HepG2 (cell line): ENCODE results near the gene ZBP1. TPM values are rescaled to one million over a fixed set of nuclear protein-coding genes. Genes with fewer than 3 reads are reported as not detected.

Source experiments
- ASH2L ChIP-seq: fragments of 300-600, 200-600 bp; sonication (generic); IDR thresholded peaks from 2 replicates; pipeline ENCODE4 v1.7.0; 2017; ENCODE audit warnings: low read depth, mild to moderate bottlenecking, moderate library complexity, mixed read lengths, low read length; ENCODE audit not compliant: insufficient read length
- ATF2 ChIP-seq: sonication (generic); formaldehyde crosslinking; IDR thresholded peaks from 2 replicates; pipeline ENCODE4 v1.4.0; 2020; ENCODE audit warnings: missing genetic modification reagents
- DRAP1 ChIP-seq: IDR thresholded peaks from 2 replicates; pipeline ENCODE4 v1.6.1; 2016; ENCODE audit warnings: missing genetic modification reagents, missing compliant biosample characterization
- FOSL2 ChIP-seq: sonication (generic); formaldehyde crosslinking; IDR thresholded peaks from 2 replicates; pipeline ENCODE4 v1.4.0; 2020; ENCODE audit warnings: missing genetic modification reagents
- HNRNPH1 ChIP-seq: fragments of 200-400 bp; formaldehyde crosslinking; optimal IDR thresholded peaks from 2 replicates; pipeline ENCODE3; 2017; ENCODE audit warnings: mild to moderate bottlenecking, low read depth, low read length
- MLLT10 ChIP-seq: sonication (generic); formaldehyde crosslinking; IDR thresholded peaks from 2 replicates; pipeline ENCODE4 v1.4.0; 2020; ENCODE audit warnings: missing genetic modification reagents
- MLXIP ChIP-seq: sonication (generic); formaldehyde crosslinking; IDR thresholded peaks from 2 replicates; pipeline ENCODE4 v1.9.0; 2021; ENCODE audit warnings: missing genetic modification reagents, borderline replicate concordance
- MXD3 ChIP-seq: IDR thresholded peaks from 2 replicates; pipeline ENCODE4 v1.6.1; 2016; ENCODE audit warnings: mild to moderate bottlenecking, missing biosample characterization, missing genetic modification reagents
- SALL2 ChIP-seq: sonication (generic); formaldehyde crosslinking; IDR thresholded peaks from 2 replicates; pipeline ENCODE4 v1.8.1; 2023; ENCODE audit warnings: mild to moderate bottlenecking, missing genetic modification reagents, inconsistent platforms
- SMYD3 ChIP-seq: sonication (generic); formaldehyde crosslinking; IDR thresholded peaks from 2 replicates; pipeline ENCODE4 v1.8.1; 2023; ENCODE audit warnings: mild to moderate bottlenecking, missing genetic modification reagents
- SNRNP70 ChIP-seq: fragments of 200-400 bp; formaldehyde crosslinking; IDR thresholded peaks from 2 replicates; pipeline ENCODE4 v1.6.1; 2017; ENCODE audit warnings: mild to moderate bottlenecking, low read depth, low read length, moderate library complexity
- SP5 ChIP-seq: IDR thresholded peaks from 2 replicates; pipeline ENCODE4 v1.6.1; 2016; ENCODE audit warnings: low read depth, borderline replicate concordance
- TOPORS ChIP-seq: sonication (generic); formaldehyde crosslinking; IDR thresholded peaks from 2 replicates; pipeline ENCODE4 v1.8.0; 2023; ENCODE audit warnings: mild to moderate bottlenecking, missing genetic modification reagents
- ZBTB3 ChIP-seq: sonication (generic); formaldehyde crosslinking; IDR thresholded peaks from 2 replicates; pipeline ENCODE4 v1.4.0; 2020; ENCODE audit warnings: low read depth, mild to moderate bottlenecking, moderate library complexity, missing genetic modification reagents, borderline replicate concordance
- ZFP62 ChIP-seq: sonication (generic); formaldehyde crosslinking; IDR thresholded peaks from 2 replicates; pipeline ENCODE4 v1.4.0; 2020; ENCODE audit warnings: missing genetic modification reagents
- ZNF260 ChIP-seq: sonication (generic); formaldehyde crosslinking; IDR thresholded peaks from 2 replicates; pipeline ENCODE4 v1.4.0; 2020; ENCODE audit warnings: missing genetic modification reagents, low read depth, mild to moderate bottlenecking, borderline replicate concordance
- ZNF570 ChIP-seq: sonication (generic); formaldehyde crosslinking; IDR thresholded peaks from 2 replicates; pipeline ENCODE4 v1.4.0; 2020; ENCODE audit warnings: mild to moderate bottlenecking, missing genetic modification reagents, borderline replicate concordance
- ZNF672 ChIP-seq: sonication (generic); formaldehyde crosslinking; IDR thresholded peaks from 2 replicates; pipeline ENCODE4 v1.8.1; 2022; ENCODE audit warnings: missing genetic modification reagents
- ZNF780A ChIP-seq: sonication (generic); formaldehyde crosslinking; IDR thresholded peaks from 2 replicates; pipeline ENCODE4 v1.8.0; 2022; ENCODE audit warnings: mild to moderate bottlenecking, missing genetic modification reagents, moderate library complexity
- polyA plus RNA-seq, 8 experiments: library from polyadenylated mRNA; depleted of rRNA in 3 of 8; stranded (reverse) in 7 of 8; unstranded in 1 of 8; fragments of >200 nt; fragmentation: Illumina TruSeq in 4 of 8; extraction: Trizol in 4 of 8; gene quantifications; 2 replicates each; pipeline versions ENCODE4 v1.2.1 to v1.2.3, GENCODE V29; 2011 to 2016; ENCODE audit warnings: low read depth in 4 of 8, missing spikeins in 1 of 8, mixed read lengths in 1 of 8; ENCODE audit not compliant: insufficient read depth in 1 of 8
- total RNA-seq, 5 experiments: library from RNA; depleted of rRNA; stranded (reverse); fragments of >200 nt; fragmentation: Illumina TruSeq; extraction: Trizol; gene quantifications; 2 replicates each; pipeline ENCODE4 v1.2.3, GENCODE V29; 2016; ENCODE audit warnings: low read depth in 1 of 5
- TF ChIP-seq, protein P1 (sequence below): IDR thresholded peaks from 2 replicates; pipeline ENCODE4 v1.6.1; 2018; ENCODE audit warnings: missing genetic modification reagents
- TF ChIP-seq, protein P2 (sequence below): sonication (generic); formaldehyde crosslinking; IDR thresholded peaks from 2 replicates; pipeline ENCODE4 v1.5.0; 2020; ENCODE audit warnings: missing genetic modification reagents

ZBP1 gene
- total and polyA plus RNA-seq, 2 of the 13 experiments (the other 11 are each of a cell fraction or from before 2014, with no cell fraction given) = not detected

GRCh38 chr20:57657535-57658446, 37.6 kb upstream of the ZBP1 start (continued):
- TF ChIP-seq ZNF780A (CRISPR knock-in tag) (no peak), MLLT10 (CRISPR knock-in tag) (no peak), DRAP1 (CRISPR knock-in tag) (no peak), SMYD3 (CRISPR knock-in tag) (no peak), ASH2L (no peak), SP5 (no peak), FOSL2 (CRISPR knock-in tag) (no peak; the same call in 1 of the 2 replicates), MLXIP (CRISPR knock-in tag) (no peak), ZNF570 (CRISPR knock-in tag) (no peak), HNRNPH1 (no peak), ZFP62 (CRISPR knock-in tag) (no peak), ZBTB3 (CRISPR knock-in tag) (no peak), MXD3 (CRISPR knock-in tag) (0 out of 2 replicates have a peak, but pooled peaks have one; percentile 17), ZNF260 (CRISPR knock-in tag) (no peak), SALL2 (CRISPR knock-in tag) (no peak), ZNF672 (CRISPR knock-in tag) (no peak), ATF2 (no peak), TOPORS (no peak), SNRNP70 (no peak)
- TF ChIP-seq, protein P1, sequence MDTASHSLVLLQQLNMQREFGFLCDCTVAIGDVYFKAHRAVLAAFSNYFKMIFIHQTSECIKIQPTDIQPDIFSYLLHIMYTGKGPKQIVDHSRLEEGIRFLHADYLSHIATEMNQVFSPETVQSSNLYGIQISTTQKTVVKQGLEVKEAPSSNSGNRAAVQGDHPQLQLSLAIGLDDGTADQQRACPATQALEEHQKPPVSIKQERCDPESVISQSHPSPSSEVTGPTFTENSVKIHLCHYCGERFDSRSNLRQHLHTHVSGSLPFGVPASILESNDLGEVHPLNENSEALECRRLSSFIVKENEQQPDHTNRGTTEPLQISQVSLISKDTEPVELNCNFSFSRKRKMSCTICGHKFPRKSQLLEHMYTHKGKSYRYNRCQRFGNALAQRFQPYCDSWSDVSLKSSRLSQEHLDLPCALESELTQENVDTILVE (CRISPR knock-in tag) = no peak
- TF ChIP-seq, protein P2, sequence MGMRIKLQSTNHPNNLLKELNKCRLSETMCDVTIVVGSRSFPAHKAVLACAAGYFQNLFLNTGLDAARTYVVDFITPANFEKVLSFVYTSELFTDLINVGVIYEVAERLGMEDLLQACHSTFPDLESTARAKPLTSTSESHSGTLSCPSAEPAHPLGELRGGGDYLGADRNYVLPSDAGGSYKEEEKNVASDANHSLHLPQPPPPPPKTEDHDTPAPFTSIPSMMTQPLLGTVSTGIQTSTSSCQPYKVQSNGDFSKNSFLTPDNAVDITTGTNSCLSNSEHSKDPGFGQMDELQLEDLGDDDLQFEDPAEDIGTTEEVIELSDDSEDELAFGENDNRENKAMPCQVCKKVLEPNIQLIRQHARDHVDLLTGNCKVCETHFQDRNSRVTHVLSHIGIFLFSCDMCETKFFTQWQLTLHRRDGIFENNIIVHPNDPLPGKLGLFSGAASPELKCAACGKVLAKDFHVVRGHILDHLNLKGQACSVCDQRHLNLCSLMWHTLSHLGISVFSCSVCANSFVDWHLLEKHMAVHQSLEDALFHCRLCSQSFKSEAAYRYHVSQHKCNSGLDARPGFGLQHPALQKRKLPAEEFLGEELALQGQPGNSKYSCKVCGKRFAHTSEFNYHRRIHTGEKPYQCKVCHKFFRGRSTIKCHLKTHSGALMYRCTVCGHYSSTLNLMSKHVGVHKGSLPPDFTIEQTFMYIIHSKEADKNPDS = no peak
